Left renal pelvis (tissue), 4 donors: ENCODE measurements around the gene RALB. TPM values are rescaled to one million over a fixed set of nuclear protein-coding genes. Genes with fewer than 3 reads are reported as not detected.

Source experiments
- DNase-seq, 4 donors: peaks; one replicate each; pipeline ENCODE4 v3.0.0-alpha.2; 2013; ENCODE audit warnings: low read depth in 4 of 4, low spot score in 3 of 4
- polyA plus RNA-seq, 4 donors: library from polyadenylated mRNA; unstranded; fragments of 120-200 nt; gene quantifications; one replicate each; pipeline ENCODE4 v1.2.1, GENCODE V29; 2013; ENCODE audit not compliant: insufficient read length in 4 of 4

Gene RALB
- polyA plus RNA-seq, 4 donors = 72.0 to 81.6 (median 75.9) TPM

- DNase-seq = no peak
Observed at GRCh38 chr2:120330946-120331822, 78.5 kb downstream of the RALB start.

GRCh38 chr2:120331903-120332302 lies 79.3 kb downstream of the RALB start:
- DNase-seq = no peak

- no peak for DNase-seq
Observed at GRCh38 chr2:120332384-120332783, 79.7 kb downstream of the RALB start.

GRCh38 chr2:120334068-120334467 lies 81.4 kb downstream of the RALB start:
- DNase-seq = no peak

- DNase-seq = no peak
Observed at GRCh38 chr2:120336749-120337148, 84.1 kb downstream of the RALB start.

GRCh38 chr2:120338015-120338414 lies 85.4 kb downstream of the RALB start:
- DNase-seq = no peak

GRCh38 chr2:120341977-120342376 lies 89.3 kb downstream of the RALB start:
- no peak for DNase-seq

GRCh38 chr2:120342446-120342845 lies 89.8 kb downstream of the RALB start:
- DNase-seq = no peak

GRCh38 chr2:120343100-120343432 lies 90.4 kb downstream of the RALB start:
- DNase-seq = no peak

- peak; percentile 42 to 62 (median 50) for DNase-seq
Observed at GRCh38 chr2:120343433-120344105, 90.9 kb downstream of the RALB start.

Other genes with a start within 250 kb of the RALB start
- gene EPB41L5, start 239.8 kb upstream of the RALB start, polyA plus RNA-seq = 100 to 1,000 TPM in 1 of 4 donors, 10 to 100 TPM in 3; 25.2 to 109 (median 92.3) TPM
- 10 to 100 TPM; 21.0 to 29.3 (median 24.3) TPM for gene TMEM185B, start 29.5 kb upstream of the RALB start, polyA plus RNA-seq
- 1 to 10 TPM in 1 of 4 donors, under 1 TPM in 2, not detected in 1; 0.05 to 1.1 (median 0.11) TPM for gene INHBB, start 93.3 kb downstream of the RALB start, polyA plus RNA-seq